Gastroesophageal sphincter (tissue), 4 donors: ENCODE measurements around the gene DOC2A. TPM values are rescaled to one million over a fixed set of nuclear protein-coding genes. Genes with fewer than 3 reads are reported as not detected.

Experiments used
- ATAC-seq: fragments of 150-250 bp; one replicate; pipeline ENCODE4 v1.9.1; 2016; ENCODE audit warnings: mild to moderate bottlenecking, moderate library complexity
- H3K27ac ChIP-seq, 4 donors: fragments of 200-600 bp; sonication (generic) in 3 of 4; 1 replicate in 3 of 4; 2 replicates in 1 of 4; pipeline ENCODE4 v1.5.1; 2016 to 2019
- H3K27me3 ChIP-seq: fragments of 200-600 bp; sonication (generic); one replicate; pipeline ENCODE4 v1.5.1; 2019
- H3K36me3 ChIP-seq, 2 donors: fragments of 200-600 bp; sonication (generic); one replicate each; pipeline ENCODE4 v1.5.1; 2019; ENCODE audit warnings: control low read depth in 1 of 2
- H3K4me1 ChIP-seq, 3 donors: fragments of 200-600 bp; sonication (generic); 1 replicate in 2 of 3; 2 replicates in 1 of 3; pipeline ENCODE4 v1.5.1; 2016 to 2019; ENCODE audit warnings: control low read depth in 2 of 3
- H3K4me3 ChIP-seq, 2 donors: fragments of 200-600 bp; sonication (generic); one replicate each; pipeline ENCODE4 v1.5.1; 2019; ENCODE audit warnings: mild to moderate bottlenecking in 1 of 2, moderate library complexity in 1 of 2
- H3K9me3 ChIP-seq, 3 donors: fragments of 200-600 bp; sonication (generic); one replicate each; pipeline ENCODE4 v1.5.1; 2017 to 2019; ENCODE audit warnings: control low read depth in 2 of 3
- CTCF ChIP-seq, 4 experiments: fragments of 200-600 bp in 2 of 4; fragments of 450-650 bp in 2 of 4; sonication (generic) in 1 of 4; IDR thresholded peaks; one replicate each; pipeline ENCODE4 v1.5.1; 2017 to 2019; ENCODE audit warnings: antibody characterized with exemption in 4 of 4, mild to moderate bottlenecking in 2 of 4, moderate library complexity in 2 of 4
- EP300 ChIP-seq: sonication (generic); formaldehyde crosslinking; IDR thresholded peaks from one replicate; pipeline ENCODE4 v1.6.1; 2017; ENCODE audit warnings: antibody characterized with exemption, mild to moderate bottlenecking
- POLR2A ChIP-seq, 2 donors: fragments of 450-650 bp; IDR thresholded peaks; one replicate each; pipeline ENCODE4 v1.6.1; 2017; ENCODE audit warnings: antibody characterized with exemption in 2 of 2, mild to moderate bottlenecking in 2 of 2, moderate library complexity in 1 of 2
- POLR2AphosphoS5 ChIP-seq: sonication (generic); formaldehyde crosslinking; IDR thresholded peaks from one replicate; pipeline ENCODE4 v1.6.1; 2017; ENCODE audit warnings: antibody characterized with exemption
- WGBS, 2 donors: methylation state at CpG; one replicate each; pipeline ENCODE4 v1.1.5; 2018; ENCODE audit warnings: low coverage in 1 of 2; 5-methylcytosine and 5-hydroxymethylcytosine counted together
- total RNA-seq, 4 donors: library from RNA; depleted of rRNA; stranded (reverse); fragments of >200 nt; gene quantifications; one replicate each; pipeline ENCODE4 v1.1.0, GENCODE V29; 2016

The DOC2A gene
- total RNA-seq, 4 donors from 2014 or later, result 0.77 to 0.81 (median 0.78) TPM; not detected in 1

GRCh38 chr16:29986231-29986630, 24.6 kb downstream of the DOC2A start:
- no peaks in the 10 kb centered on the region for H3K27me3 ChIP-seq
- TF ChIP-seq CTCF (IDR thresholded peaks at IDR 0.05), result no peak
- no peak for TF ChIP-seq POLR2AphosphoS5
- no peak for TF ChIP-seq POLR2A (IDR thresholded peaks at IDR 0.05)
- no peak for TF ChIP-seq EP300
- H3K9me3 ChIP-seq, result no peaks in the 10 kb centered on the region
- H3K4me1 ChIP-seq, result no peaks in the 10 kb centered on the region
- no CpG with 5 or more reads among the region's 20 CpGs for WGBS, 2 donors
- H3K4me3 ChIP-seq, result no peak overlapping the region
- peaks cover 0 to 100% of the 10 kb centered on the region in 2 donors for H3K36me3 ChIP-seq
- H3K27ac ChIP-seq, result no peak overlapping the region
- ATAC-seq, result no peak

GRCh38 chr16:29985271-29985811, 25.5 kb downstream of the DOC2A start:
- no peak for TF ChIP-seq EP300
- TF ChIP-seq CTCF (IDR thresholded peaks at IDR 0.05), result no peak
- TF ChIP-seq POLR2AphosphoS5, result no peak
- TF ChIP-seq POLR2A (IDR thresholded peaks at IDR 0.05), result no peak
- H3K27me3 ChIP-seq, result no peaks in the 10 kb centered on the region
- peaks cover 0 to 100% of the 10 kb centered on the region in 2 donors for H3K36me3 ChIP-seq
- H3K4me1 ChIP-seq, result no peaks in the 10 kb centered on the region
- H3K4me3 ChIP-seq, result no peak overlapping the region
- no peak overlapping the region for H3K27ac ChIP-seq
- H3K9me3 ChIP-seq, result no peaks in the 10 kb centered on the region
- no peak for ATAC-seq
- 95% methylated on average over 7 of the region's 28 CpGs; no CpG with 5 or more reads in 1 of the 2 donors for WGBS, 2 donors

- no peaks in the 10 kb centered on the region for H3K9me3 ChIP-seq
- WGBS, 2 donors, result 80 to 88% methylated on average over 3 to 4 of the region's 5 CpGs
- peaks cover 0 to 100% of the 10 kb centered on the region in 2 donors for H3K36me3 ChIP-seq
- no peak overlapping the region for H3K27ac ChIP-seq
- no peak overlapping the region for H3K4me3 ChIP-seq
- TF ChIP-seq CTCF (IDR thresholded peaks at IDR 0.05) (no peak), POLR2A (IDR thresholded peaks at IDR 0.05) (no peak), EP300 (no peak), POLR2AphosphoS5 (no peak)
- H3K4me1 ChIP-seq, result no peaks in the 10 kb centered on the region
- no peaks in the 10 kb centered on the region for H3K27me3 ChIP-seq
- no peak for ATAC-seq
Observed at GRCh38 chr16:29984764-29985147, 26.1 kb downstream of the DOC2A start.

- H3K4me3 ChIP-seq, result no peak overlapping the region
- H3K9me3 ChIP-seq, result no peaks in the 10 kb centered on the region
- no peaks in the 10 kb centered on the region for H3K27me3 ChIP-seq
- peaks cover 0 to 100% of the 10 kb centered on the region in 2 donors for H3K36me3 ChIP-seq
- TF ChIP-seq EP300, result no peak
- TF ChIP-seq POLR2A (IDR thresholded peaks at IDR 0.05), result no peak
- TF ChIP-seq CTCF (IDR thresholded peaks at IDR 0.05), result no peak
- WGBS, 2 donors, result 65 to 81% methylated on average over 2 to 5 of the region's 6 CpGs
- ATAC-seq, result no peak
- H3K27ac ChIP-seq, result no peak overlapping the region
- H3K4me1 ChIP-seq, result no peaks in the 10 kb centered on the region
Observed at GRCh38 chr16:29984137-29984763, 26.6 kb downstream of the DOC2A start.
